Neutrophil (primary cell): ENCODE results near the gene ABI1.
A peak's percentile ranks its signal among the peaks of the same experiment; 100 is the strongest.

Experiments used
- H3K27ac ChIP-seq: fragments of 200-600 bp; sonication (generic); 2 replicates; pipeline ENCODE4 v1.5.1; 2016; ENCODE audit warnings: mild to moderate bottlenecking, moderate library complexity
- H3K27me3 ChIP-seq: fragments of 200-600 bp; sonication (generic); 2 replicates; pipeline ENCODE4 v1.6.0; 2016; ENCODE audit warnings: mild to moderate bottlenecking
- H3K36me3 ChIP-seq: fragments of 200-600 bp; sonication (generic); 2 replicates; pipeline ENCODE4 v1.5.1; 2017
- H3K4me1 ChIP-seq, 2 experiments: fragments of 200-600 bp in 1 of 2; sonication (generic) in 1 of 2; 1 replicate in 1 of 2; 2 replicates in 1 of 2; pipeline versions ENCODE4 v1.5.1 to v1.6.1; 2013 to 2016; ENCODE audit warnings: low read depth in 1 of 2, low read length in 1 of 2, mild to moderate bottlenecking in 1 of 2, moderate library complexity in 1 of 2; ENCODE audit not compliant: control insufficient read depth in 1 of 2, insufficient read depth in 1 of 2
- H3K4me3 ChIP-seq, 2 experiments: fragments of 200-600 bp in 1 of 2; sonication (generic) in 1 of 2; 1 replicate in 1 of 2; 2 replicates in 1 of 2; pipeline ENCODE4 v1.5.1; 2013 to 2016; ENCODE audit warnings: low read depth in 1 of 2, low read length in 1 of 2, mild to moderate bottlenecking in 1 of 2, moderate library complexity in 1 of 2
- H3K9me3 ChIP-seq: fragments of 200-600 bp; sonication (generic); 2 replicates; pipeline ENCODE4 v1.5.1; 2016
- CTCF ChIP-seq: fragments of 200-600 bp; sonication (generic); IDR thresholded peaks from 2 replicates; pipeline ENCODE4 v1.5.1; 2016; ENCODE audit warnings: antibody characterized with exemption

Gene ABI1

GRCh38 chr10:26863351-26864076 lies 2.8 kb upstream of the ABI1 start:
- peaks cover 44 to 47% of the 10 kb centered on the region in 2 experiments for H3K4me1 ChIP-seq
- H3K36me3 ChIP-seq, result no peaks in the 10 kb centered on the region
- H3K4me3 ChIP-seq, result no peak overlapping the region
- peak overlapping the region; percentile 55 for H3K27ac ChIP-seq
- no peaks in the 10 kb centered on the region for H3K27me3 ChIP-seq
- TF ChIP-seq CTCF, result no peak
- no peaks in the 10 kb centered on the region for H3K9me3 ChIP-seq

GRCh38 chr10:26861205-26861998 lies 644 bp upstream of the ABI1 start:
- H3K4me1 ChIP-seq, result peaks cover 65 to 68% of the 10 kb centered on the region in 2 experiments
- TF ChIP-seq CTCF, result peak; percentile 95
- H3K4me3 ChIP-seq, result peak overlapping the region; percentile 90 to 96
- no peaks in the 10 kb centered on the region for H3K36me3 ChIP-seq
- H3K9me3 ChIP-seq, result no peaks in the 10 kb centered on the region
- peak overlapping the region; percentile 99 for H3K27ac ChIP-seq
- H3K27me3 ChIP-seq, result no peaks in the 10 kb centered on the region

- Histone ChIP-seq H3K4me3 (peak overlapping the region; percentile 90 to 96), H3K4me1 (peaks cover 73 to 80% of the 10 kb centered on the region in 2 experiments), H3K27ac (peak overlapping the region; percentile 99), H3K9me3 (no peaks in the 10 kb centered on the region), H3K27me3 (no peaks in the 10 kb centered on the region), H3K36me3 (no peaks in the 10 kb centered on the region)
- no peak for TF ChIP-seq CTCF
Observed at GRCh38 chr10:26860102-26860442, 686 bp downstream of the ABI1 start.

GRCh38 chr10:26859241-26860101 lies 1.3 kb downstream of the ABI1 start:
- H3K27me3 ChIP-seq, result no peaks in the 10 kb centered on the region
- peak overlapping the region; percentile 90 to 96 for H3K4me3 ChIP-seq
- TF ChIP-seq CTCF, result no peak
- H3K9me3 ChIP-seq, result no peaks in the 10 kb centered on the region
- H3K36me3 ChIP-seq, result no peaks in the 10 kb centered on the region
- peaks cover 78 to 85% of the 10 kb centered on the region in 2 experiments for H3K4me1 ChIP-seq
- peak overlapping the region; percentile 99 for H3K27ac ChIP-seq

- Histone ChIP-seq H3K4me1 (peaks cover 75 to 84% of the 10 kb centered on the region in 2 experiments), H3K4me3 (peak overlapping the region; percentile 90 to 96), H3K27ac (peak overlapping the region; percentile 99)
Observed at GRCh38 chr10:26858707-26859034, 2.1 kb downstream of the ABI1 start.

More at GRCh38 chr10:26858707-26859034, 2.1 kb downstream of the ABI1 start:
- H3K36me3 ChIP-seq, result no peaks in the 10 kb centered on the region
- H3K27me3 ChIP-seq, result no peaks in the 10 kb centered on the region
- TF ChIP-seq CTCF, result no peak
- H3K9me3 ChIP-seq, result no peaks in the 10 kb centered on the region
